Measurements from ENCODE around the gene LPP.

DNA sequence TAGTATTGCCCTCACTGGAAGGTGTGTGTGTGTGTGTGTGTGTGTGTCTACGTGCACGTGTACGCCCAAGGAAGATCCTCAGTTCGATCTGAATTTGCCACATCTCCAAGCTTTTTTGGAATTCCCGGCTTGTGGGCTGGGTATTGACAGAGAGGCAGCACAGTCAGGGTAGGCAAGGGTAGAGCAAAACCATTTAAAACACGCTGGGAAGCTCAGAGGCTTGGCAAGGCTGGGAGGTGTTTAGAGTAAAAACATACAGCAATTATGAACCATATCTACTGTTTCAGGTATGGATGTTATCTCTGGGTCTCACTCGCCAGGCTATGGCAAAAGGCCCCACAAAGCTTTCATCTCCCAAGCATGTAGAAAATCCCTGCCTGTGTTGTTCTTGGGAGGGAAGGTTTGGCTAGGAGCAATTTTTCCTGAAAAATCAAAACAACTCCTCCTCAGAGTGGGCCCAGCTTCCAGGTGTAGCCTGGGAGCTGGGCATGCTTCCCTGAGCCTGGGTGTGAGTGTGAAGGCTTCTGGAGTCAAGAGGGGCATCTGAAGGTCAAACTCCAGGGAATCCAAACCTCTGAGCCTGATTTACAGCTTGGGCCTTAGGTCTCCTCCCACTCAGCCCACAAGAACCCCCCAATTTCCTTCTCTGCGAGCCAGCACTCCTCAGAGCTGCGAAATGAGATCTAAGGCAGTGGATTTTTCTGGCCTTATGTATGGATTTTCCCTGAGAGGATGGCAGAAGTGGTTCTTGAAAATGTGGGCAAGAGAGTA lies 773.0 kb downstream of the LPP start:
- no peak for TF ChIP-seq CEBPB (IDR thresholded peaks at IDR 0.05; ENCODE audit: low read depth, low read length)
- no peak for TF ChIP-seq CTCF (conservative IDR thresholded peaks at IDR 0.05; ENCODE audit: low read depth, low read length)
- TF ChIP-seq, protein P1, sequence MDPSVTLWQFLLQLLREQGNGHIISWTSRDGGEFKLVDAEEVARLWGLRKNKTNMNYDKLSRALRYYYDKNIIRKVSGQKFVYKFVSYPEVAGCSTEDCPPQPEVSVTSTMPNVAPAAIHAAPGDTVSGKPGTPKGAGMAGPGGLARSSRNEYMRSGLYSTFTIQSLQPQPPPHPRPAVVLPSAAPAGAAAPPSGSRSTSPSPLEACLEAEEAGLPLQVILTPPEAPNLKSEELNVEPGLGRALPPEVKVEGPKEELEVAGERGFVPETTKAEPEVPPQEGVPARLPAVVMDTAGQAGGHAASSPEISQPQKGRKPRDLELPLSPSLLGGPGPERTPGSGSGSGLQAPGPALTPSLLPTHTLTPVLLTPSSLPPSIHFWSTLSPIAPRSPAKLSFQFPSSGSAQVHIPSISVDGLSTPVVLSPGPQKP (IDR thresholded peaks at IDR 0.05; ENCODE audit: borderline replicate concordance, low read depth, low read length), result no peak
- TF ChIP-seq POLR2A (IDR thresholded peaks at IDR 0.05; ENCODE audit: low read depth, low read length), result no peak
- no peak for TF ChIP-seq USF2 (IDR thresholded peaks at IDR 0.05; ENCODE audit: low read depth, low read length)
- no peak for TF ChIP-seq MAFK (IDR thresholded peaks at IDR 0.05; ENCODE audit: low read depth, low read length)
- TF ChIP-seq RCOR1 (IDR thresholded peaks at IDR 0.05; ENCODE audit: insufficient replicate concordance, low read length), result no peak
